Trophoblast cell (in vitro differentiated cells and primary cell): ENCODE data around the gene HAPSTR1.

Experiments used
- DNase-seq, 2 donors: peaks; one replicate each; pipeline ENCODE4 v3.0.0-alpha.2; 2016
- H2AFZ ChIP-seq: 2 replicates; pipeline ENCODE4 v1.6.1; 2013; ENCODE audit warnings: low read length, moderate library complexity, mild to moderate bottlenecking; ENCODE audit not compliant: insufficient read depth, poor library complexity
- H2AK5ac ChIP-seq: 2 replicates; pipeline ENCODE4 v1.6.1; 2013; ENCODE audit warnings: mild to moderate bottlenecking, low read length
- H2BK120ac ChIP-seq: 2 replicates; pipeline ENCODE4 v1.6.1; 2013; ENCODE audit warnings: low read length, mild to moderate bottlenecking, moderate library complexity; ENCODE audit not compliant: insufficient read depth, poor library complexity
- H2BK12ac ChIP-seq: 2 replicates; pipeline ENCODE4 v1.6.1; 2013; ENCODE audit warnings: mild to moderate bottlenecking, low read length, moderate library complexity
- H2BK5ac ChIP-seq: 2 replicates; pipeline ENCODE4 v1.6.1; 2013; ENCODE audit warnings: low read length, low read depth, moderate library complexity, mild to moderate bottlenecking; ENCODE audit not compliant: poor library complexity
- H3K14ac ChIP-seq: 2 replicates; pipeline ENCODE4 v1.6.1; 2013; ENCODE audit warnings: mild to moderate bottlenecking, low read length
- H3K18ac ChIP-seq: 2 replicates; pipeline ENCODE4 v1.6.1; 2013; ENCODE audit warnings: mild to moderate bottlenecking, low read length
- H3K23ac ChIP-seq: 2 replicates; pipeline ENCODE4 v1.6.1; 2013; ENCODE audit warnings: low read length
- H3K27ac ChIP-seq: 2 replicates; pipeline ENCODE4 v1.5.1; 2013; ENCODE audit warnings: low read depth, mild to moderate bottlenecking, inconsistent platforms, low read length, moderate library complexity
- H3K27me3 ChIP-seq: 2 replicates; pipeline ENCODE4 v1.6.1; 2013; ENCODE audit warnings: inconsistent platforms, mild to moderate bottlenecking, low read length, moderate library complexity; ENCODE audit not compliant: insufficient read depth
- H3K36me3 ChIP-seq, 2 experiments: 1 replicate in 1 of 2; 2 replicates in 1 of 2; pipeline ENCODE4 v1.6.1; 2013; ENCODE audit warnings: low read length in 2 of 2, mild to moderate bottlenecking in 2 of 2, moderate library complexity in 1 of 2; ENCODE audit not compliant: insufficient read depth in 2 of 2, control insufficient read depth in 1 of 2
- H3K4ac ChIP-seq: 2 replicates; pipeline ENCODE4 v1.6.1; 2013; ENCODE audit warnings: low read depth, mild to moderate bottlenecking, low read length, moderate library complexity
- H3K4me1 ChIP-seq, 2 experiments: 1 replicate in 1 of 2; 2 replicates in 1 of 2; pipeline ENCODE4 v1.6.1; 2013; ENCODE audit warnings: low read length in 2 of 2, mild to moderate bottlenecking in 2 of 2, moderate library complexity in 1 of 2; ENCODE audit not compliant: insufficient read depth in 2 of 2, control insufficient read depth in 1 of 2
- H3K4me2 ChIP-seq: 2 replicates; pipeline ENCODE4 v1.6.1; 2013; ENCODE audit warnings: inconsistent platforms, mild to moderate bottlenecking, low read length, moderate library complexity
- H3K4me3 ChIP-seq: 2 replicates; pipeline ENCODE4 v1.5.1; 2013; ENCODE audit warnings: mild to moderate bottlenecking, low read depth, low read length, inconsistent platforms
- H3K79me1 ChIP-seq: one replicate; pipeline ENCODE4 v1.6.1; 2013; ENCODE audit warnings: low read length
- H3K79me2 ChIP-seq: 2 replicates; pipeline ENCODE4 v1.6.1; 2013; ENCODE audit warnings: low read length, mild to moderate bottlenecking; ENCODE audit not compliant: control insufficient read depth, insufficient read depth, poor library complexity
- H3K9ac ChIP-seq: 2 replicates; pipeline ENCODE4 v1.6.1; 2013; ENCODE audit warnings: mild to moderate bottlenecking, low read length
- H3K9me3 ChIP-seq: 2 replicates; pipeline ENCODE4 v1.6.1; 2013; ENCODE audit warnings: low read depth, mild to moderate bottlenecking, control low read depth, inconsistent platforms, low read length; ENCODE audit not compliant: insufficient read depth
- H4K12ac ChIP-seq: 2 replicates; pipeline ENCODE4 v1.6.1; 2013; ENCODE audit warnings: low read depth, mild to moderate bottlenecking, low read length, moderate library complexity
- H4K8ac ChIP-seq: 2 replicates; pipeline ENCODE4 v1.6.1; 2013; ENCODE audit warnings: low read depth, mild to moderate bottlenecking, low read length, moderate library complexity
- H4K91ac ChIP-seq: one replicate; pipeline ENCODE4 v1.6.1; 2013; ENCODE audit warnings: low read depth, mild to moderate bottlenecking, low read length, moderate library complexity
- WGBS: extraction: QIAGEN DNeasy Blood & Tissue Kit; methylation state at CpG from one replicate; pipeline ENCODE4 v1.1.7; 2013; ENCODE audit warnings: missing lambda C conversion rate; ENCODE audit not compliant: insufficient read length, insufficient coverage; ENCODE audit errors: extremely low coverage; 5-methylcytosine and 5-hydroxymethylcytosine counted together

The HAPSTR1 gene

GRCh38 chr16:9096416-9096952 lies 5.0 kb downstream of the HAPSTR1 start:
- Histone ChIP-seq H3K18ac (no peak overlapping the region), H2BK5ac (no peak overlapping the region), H4K12ac (no peak overlapping the region), H2BK12ac (no peak overlapping the region), H3K4me3 (no peak overlapping the region), H2BK120ac (no peak overlapping the region), H3K9ac (no peak overlapping the region), H3K23ac (no peak overlapping the region), H4K91ac (no peak overlapping the region), H3K9me3 (peaks cover 2% of the 10 kb centered on the region), H3K79me1 (peaks cover 10% of the 10 kb centered on the region), H2AK5ac (no peak overlapping the region), H4K8ac (no peak overlapping the region), H3K4me2 (no peak overlapping the region), H3K4ac (peak overlapping the region; percentile 89), H3K4me1 (peaks cover 3 to 6% of the 10 kb centered on the region in 2 experiments), H3K79me2 (peaks cover 48% of the 10 kb centered on the region), H3K27me3 (no peaks in the 10 kb centered on the region), H2AFZ (no peak overlapping the region), H3K27ac (no peak overlapping the region), H3K36me3 (peaks cover 24 to 26% of the 10 kb centered on the region in 2 experiments), H3K14ac (no peak overlapping the region)
- DNase-seq: peak; percentile 71 to 83
- WGBS: no CpG with 5 or more reads among the region's 2 CpGs

- Histone ChIP-seq H4K12ac (no peak overlapping the region), H3K23ac (no peak overlapping the region), H2AK5ac (no peak overlapping the region), H2BK120ac (no peak overlapping the region), H3K9ac (no peak overlapping the region), H2BK12ac (no peak overlapping the region), H2AFZ (no peak overlapping the region), H3K4ac (peak overlapping the region; percentile 89), H3K4me1 (peaks cover 3 to 6% of the 10 kb centered on the region in 2 experiments), H3K79me2 (peaks cover 40% of the 10 kb centered on the region), H3K27me3 (no peaks in the 10 kb centered on the region), H3K4me3 (no peak overlapping the region), H3K36me3 (peaks cover 28 to 29% of the 10 kb centered on the region in 2 experiments), H2BK5ac (no peak overlapping the region), H3K14ac (no peak overlapping the region), H3K18ac (no peak overlapping the region), H3K27ac (no peak overlapping the region), H3K4me2 (no peak overlapping the region), H4K8ac (no peak overlapping the region), H4K91ac (no peak overlapping the region), H3K79me1 (peaks cover under 1% of the 10 kb centered on the region), H3K9me3 (peaks cover 2% of the 10 kb centered on the region)
- no CpG with 5 or more reads among the region's 10 CpGs for WGBS
- no peak for DNase-seq
Measured at GRCh38 chr16:9097266-9098219, 6.1 kb downstream of the HAPSTR1 start.

- Histone ChIP-seq H4K8ac (no peak overlapping the region), H3K4me2 (no peak overlapping the region), H2AK5ac (no peak overlapping the region), H2BK120ac (no peak overlapping the region), H3K9me3 (no peaks in the 10 kb centered on the region), H3K79me2 (peaks cover 31% of the 10 kb centered on the region), H2BK12ac (no peak overlapping the region), H4K12ac (no peak overlapping the region), H3K23ac (no peak overlapping the region), H3K36me3 (peaks cover 27 to 31% of the 10 kb centered on the region in 2 experiments), H2BK5ac (no peak overlapping the region), H2AFZ (no peak overlapping the region), H3K9ac (no peak overlapping the region), H3K4ac (peak overlapping the region; percentile 89), H3K79me1 (no peaks in the 10 kb centered on the region), H3K27ac (no peak overlapping the region), H3K4me3 (no peak overlapping the region), H3K27me3 (no peaks in the 10 kb centered on the region), H4K91ac (no peak overlapping the region), H3K18ac (no peak overlapping the region), H3K14ac (no peak overlapping the region), H3K4me1 (peaks cover 3 to 6% of the 10 kb centered on the region in 2 experiments)
- no peak for DNase-seq
- no CpG with 5 or more reads among the region's 4 CpGs for WGBS
Measured at GRCh38 chr16:9098377-9099090, 7.1 kb downstream of the HAPSTR1 start.

GRCh38 chr16:9099131-9099625 lies 7.7 kb downstream of the HAPSTR1 start:
- Histone ChIP-seq H3K79me2 (peaks cover 34% of the 10 kb centered on the region), H3K9me3 (no peaks in the 10 kb centered on the region), H2BK5ac (no peak overlapping the region), H3K18ac (no peak overlapping the region), H3K27me3 (no peaks in the 10 kb centered on the region), H4K91ac (no peak overlapping the region), H3K4me2 (no peak overlapping the region), H2AK5ac (no peak overlapping the region), H2AFZ (no peak overlapping the region), H3K4ac (peak overlapping the region; percentile 64), H2BK120ac (no peak overlapping the region), H4K8ac (no peak overlapping the region), H3K4me3 (no peak overlapping the region), H2BK12ac (no peak overlapping the region), H3K79me1 (no peaks in the 10 kb centered on the region), H3K9ac (no peak overlapping the region), H3K23ac (no peak overlapping the region), H3K4me1 (peaks cover 3 to 6% of the 10 kb centered on the region in 2 experiments), H4K12ac (no peak overlapping the region), H3K14ac (no peak overlapping the region), H3K27ac (no peak overlapping the region), H3K36me3 (peaks cover 32 to 37% of the 10 kb centered on the region in 2 experiments)
- no CpG with 5 or more reads among the region's 5 CpGs for WGBS
- DNase-seq: peak; percentile 24 to 47
